GM19099 (cell line): ENCODE results near the gene SHROOM2.

Source experiments
- POLR2A ChIP-seq: IDR thresholded peaks from 3 replicates; pipeline ENCODE4 v1.6.1; 2011; ENCODE audit warnings: low read depth; ENCODE audit not compliant: insufficient read length; ENCODE audit errors: extremely low read depth

The SHROOM2 gene

GRCh38 chrX:9785944-9786797 is at the start of gene SHROOM2:
SHROOM2 (plus strand) TSS chrX:9786429; CDS start chrX:9786546, 117 bp downstream.
- TF ChIP-seq POLR2A, result no peak

- no peak for TF ChIP-seq POLR2A
Observed at GRCh38 chrX:9737363-9737762, 48.9 kb upstream of the SHROOM2 start.

- no peak for TF ChIP-seq POLR2A
Observed at GRCh38 chrX:9738151-9738550, 48.1 kb upstream of the SHROOM2 start.

- TF ChIP-seq POLR2A, result no peak
Observed at GRCh38 chrX:9739130-9739529, 47.1 kb upstream of the SHROOM2 start.

GRCh38 chrX:9745417-9746115 is 40.7 kb upstream of the SHROOM2 start:
- no peak for TF ChIP-seq POLR2A

- no peak for TF ChIP-seq POLR2A
Observed at GRCh38 chrX:9746148-9746888, 39.9 kb upstream of the SHROOM2 start.

GRCh38 chrX:9747644-9748043 is 38.6 kb upstream of the SHROOM2 start:
- TF ChIP-seq POLR2A, result no peak

- TF ChIP-seq POLR2A, result no peak
Observed at GRCh38 chrX:9749146-9749692, 37.0 kb upstream of the SHROOM2 start.

GRCh38 chrX:9757366-9757765 is 28.9 kb upstream of the SHROOM2 start:
- no peak for TF ChIP-seq POLR2A

- TF ChIP-seq POLR2A, result no peak
Observed at GRCh38 chrX:9758021-9758638, 28.1 kb upstream of the SHROOM2 start.

GRCh38 chrX:9759337-9759736 is 26.9 kb upstream of the SHROOM2 start:
- no peak for TF ChIP-seq POLR2A

GRCh38 chrX:9765072-9765736 is 21.0 kb upstream of the SHROOM2 start:
- TF ChIP-seq POLR2A, result no peak

GRCh38 chrX:9765737-9766097 is 20.5 kb upstream of the SHROOM2 start, which contains the start of gene GPR143:
GPR143 (minus strand) TSS chrX:9765847; CDS start chrX:9765817, 30 bp downstream.
- TF ChIP-seq POLR2A, result no peak

- no peak for TF ChIP-seq POLR2A
Observed at GRCh38 chrX:9767375-9767774, 18.9 kb upstream of the SHROOM2 start.
